Activated T-helper 1 cell treated with Interleukin-2 at 50 U/mL for 16 hours (primary cell): Measurements from ENCODE around the gene VDR.
"Not testable (repeated sequence)": the region's sequence is repeated elsewhere in the genome, so short reads cannot be mapped to it uniquely, and the experiment has no call there.

Experiments
- DNase-seq: peaks from one replicate; pipeline ENCODE4 v3.0.0-alpha.2; 2020; ENCODE audit warnings: low read depth

The VDR gene

DNA sequence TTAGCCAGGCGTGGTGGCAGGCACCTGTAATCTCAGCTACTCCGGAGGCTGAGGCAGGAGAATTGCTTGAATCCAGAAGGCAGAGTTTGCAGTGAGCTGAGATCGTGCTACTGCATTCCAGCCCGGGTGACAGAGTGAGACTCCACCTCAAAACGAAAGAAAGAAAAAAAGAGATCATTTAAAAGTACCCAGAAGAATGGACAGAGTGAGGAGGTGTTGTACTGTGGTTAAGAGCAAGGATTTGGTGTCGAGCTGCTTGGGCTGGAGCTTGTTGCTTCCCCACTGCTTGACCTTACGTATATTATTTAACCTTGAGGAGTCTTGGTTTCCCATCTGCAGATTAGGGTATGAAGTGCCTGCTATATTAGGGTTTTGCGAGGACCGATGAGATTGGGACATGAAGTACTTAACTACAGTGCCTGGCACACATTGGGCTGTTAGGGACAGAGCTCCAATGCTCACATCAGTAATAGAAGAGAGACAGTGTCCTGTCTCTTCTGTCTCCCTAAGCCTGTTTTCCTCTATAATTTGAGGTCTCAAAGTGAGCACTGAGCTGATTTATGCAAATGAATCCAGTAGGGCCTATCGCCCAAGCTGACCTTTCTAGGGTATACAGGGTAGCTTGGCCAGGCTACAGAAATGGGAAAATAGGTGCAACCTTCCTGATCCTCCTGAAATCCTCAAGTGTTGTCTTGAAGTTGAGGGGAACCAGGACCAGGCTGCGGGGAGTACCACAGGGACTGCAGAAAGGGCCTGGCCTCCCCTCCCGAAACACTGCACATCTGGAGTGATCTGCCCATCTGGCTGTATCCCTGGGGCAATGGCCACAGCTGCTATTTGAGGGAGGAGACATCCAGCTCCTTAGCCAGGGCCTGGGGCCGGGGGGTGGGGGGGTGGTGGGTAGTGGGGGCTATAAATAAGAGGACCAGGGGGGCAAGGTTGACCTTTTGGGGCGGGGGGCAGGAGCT lies 76.5 kb downstream of the VDR start:
- no peak for DNase-seq

DNA sequence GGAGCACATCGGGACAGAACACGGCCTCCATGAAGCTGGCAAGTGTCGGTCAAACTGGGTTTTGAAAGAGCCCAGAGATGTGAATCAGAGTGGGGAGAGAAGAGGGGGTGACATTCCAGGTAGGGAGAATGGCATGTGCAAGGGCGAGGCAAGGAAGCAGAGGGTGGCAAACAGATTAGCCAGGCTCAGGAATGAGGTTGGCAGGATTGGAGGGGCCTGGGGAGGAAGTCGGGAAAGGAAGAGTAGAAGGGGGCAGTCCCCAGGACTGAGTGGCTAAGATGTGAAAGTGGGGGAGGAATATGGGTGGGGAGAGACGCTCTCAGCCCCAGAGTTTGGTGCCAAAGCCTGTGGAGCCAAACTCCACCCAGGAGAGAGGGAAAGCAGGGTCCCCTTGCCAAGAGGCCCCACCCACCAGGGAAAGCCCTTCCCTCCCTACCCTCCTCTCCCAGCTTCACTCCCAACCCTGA lies 79.6 kb downstream of the VDR start:
- no peak for DNase-seq

DNA sequence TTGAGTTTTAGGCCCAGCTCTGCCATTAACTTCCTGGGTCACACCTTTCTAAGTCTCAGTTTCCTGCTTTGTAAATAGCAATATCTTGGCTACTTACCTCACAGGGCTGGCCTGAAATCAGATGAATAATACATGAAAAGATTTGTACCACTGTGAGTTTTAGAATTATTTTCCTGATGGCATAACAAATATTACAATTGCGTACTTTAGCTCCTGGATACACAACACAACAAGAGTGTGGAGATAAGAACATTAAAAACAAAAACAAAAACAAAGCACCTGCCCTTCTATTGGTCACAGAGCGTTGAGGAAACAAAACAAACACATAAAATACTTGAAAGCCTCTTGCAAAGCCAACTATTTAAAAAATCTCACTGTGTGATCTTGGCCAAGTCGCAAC lies 80.2 kb downstream of the VDR start:
- no peak for DNase-seq

DNA sequence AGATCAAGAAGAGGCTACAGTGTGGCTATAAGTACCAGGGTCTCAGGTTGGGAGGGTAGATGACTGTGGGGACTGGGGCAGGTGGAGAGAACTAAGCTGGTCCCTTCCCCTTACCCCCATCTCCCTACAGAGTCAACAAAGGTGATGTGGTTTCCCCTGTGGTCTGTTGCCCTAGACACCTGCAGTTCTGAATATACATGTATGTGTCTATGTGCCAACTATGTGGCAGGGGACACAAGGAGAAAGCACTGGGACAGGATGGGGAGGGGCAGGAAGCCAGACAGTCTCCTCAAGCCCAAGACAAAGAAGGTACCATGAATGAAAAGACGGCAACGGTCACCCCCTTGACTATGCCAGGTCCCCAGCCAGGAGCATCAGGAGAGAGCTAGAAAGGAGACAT lies 80.6 kb downstream of the VDR start:
- no peak for DNase-seq

DNA sequence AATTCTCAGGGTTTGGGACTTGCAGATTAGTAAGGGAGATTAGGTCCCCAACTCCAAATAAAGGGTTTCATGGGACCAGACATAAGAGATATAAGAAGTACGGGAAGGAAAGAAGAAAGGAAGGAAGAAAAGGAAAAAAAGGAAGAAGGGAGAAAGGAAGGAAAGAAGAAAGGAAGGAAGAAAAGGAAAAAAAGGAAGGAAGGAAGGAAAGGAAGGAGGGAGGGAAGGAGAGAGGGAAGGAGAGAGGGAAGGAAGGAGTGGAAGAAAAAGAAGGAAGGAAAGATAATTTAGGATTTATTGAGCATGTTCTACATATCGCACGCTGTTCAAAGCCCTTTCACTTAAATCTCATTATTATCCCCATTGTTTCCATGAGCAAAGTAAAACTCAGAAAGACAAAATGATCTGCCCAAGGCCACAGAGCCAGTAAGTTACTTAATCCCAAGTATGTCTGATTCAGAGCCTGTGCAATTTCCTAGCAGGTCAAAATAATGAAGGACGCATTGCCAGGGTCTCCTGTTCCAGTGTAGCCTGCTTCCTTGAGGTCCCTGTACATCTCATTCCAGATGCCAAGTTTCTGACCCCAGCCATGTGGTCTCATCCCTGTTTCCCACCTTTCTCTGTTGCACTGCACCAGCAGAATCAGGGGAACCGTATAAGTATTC lies 81.2 kb downstream of the VDR start:
- DNase-seq, result no peak

DNA sequence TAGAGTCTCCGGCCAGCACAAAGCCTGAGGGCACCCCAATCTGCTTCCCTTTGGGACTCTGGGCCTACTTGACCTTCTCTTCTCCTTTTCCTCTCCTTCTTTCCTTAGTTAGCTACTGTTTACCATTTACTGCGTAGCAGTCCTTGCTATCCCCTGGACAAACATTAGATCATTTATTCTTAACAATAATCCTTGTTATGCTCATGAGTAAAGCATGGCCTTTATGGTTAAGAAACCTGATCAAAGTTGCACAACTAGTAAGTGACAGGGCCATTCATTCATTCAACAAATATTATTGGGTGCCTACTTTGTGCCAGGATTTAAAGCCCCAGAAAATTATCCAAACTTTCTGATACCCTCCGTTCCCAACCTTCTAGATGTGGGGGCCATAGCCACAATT lies 81.9 kb downstream of the VDR start:
- DNase-seq, result no peak

DNA sequence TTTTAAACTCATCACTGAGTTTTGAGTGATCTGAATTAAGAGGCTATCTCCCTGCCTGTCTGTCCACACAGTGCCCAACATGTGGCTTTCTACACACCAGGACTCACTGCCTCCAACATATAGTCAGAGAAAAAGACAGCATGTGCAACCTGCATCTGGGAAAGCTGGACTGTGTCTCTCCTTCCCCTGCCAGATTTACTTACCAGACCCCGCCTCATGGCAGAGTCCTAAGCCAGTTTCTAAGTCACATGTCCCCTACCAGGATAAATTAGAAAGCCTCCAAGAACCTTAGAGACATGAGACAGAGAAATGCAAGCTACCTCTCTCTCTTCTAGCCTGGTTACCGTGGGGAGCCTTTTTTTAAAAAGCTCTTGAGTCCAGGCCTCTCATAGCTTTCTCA lies 82.4 kb downstream of the VDR start:
- no peak for DNase-seq

DNA sequence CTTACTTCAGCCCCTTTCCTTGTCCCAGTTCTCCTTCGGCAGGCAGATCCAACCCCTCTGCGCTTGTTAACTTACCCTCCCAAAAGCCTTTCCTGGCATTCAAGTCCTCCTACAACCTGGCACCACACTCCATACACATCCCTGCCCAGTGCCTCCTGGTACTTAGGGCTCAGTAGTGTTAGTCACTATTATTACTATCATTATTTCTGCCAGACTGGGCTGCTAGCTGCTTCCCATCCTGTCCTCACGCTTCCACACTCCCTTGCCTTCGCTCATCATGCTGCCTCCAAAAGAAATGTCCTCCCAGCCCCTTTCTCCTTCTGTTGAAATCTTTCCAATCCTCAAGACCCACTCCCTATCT lies 83.5 kb downstream of the VDR start:
- no peak for DNase-seq

DNA sequence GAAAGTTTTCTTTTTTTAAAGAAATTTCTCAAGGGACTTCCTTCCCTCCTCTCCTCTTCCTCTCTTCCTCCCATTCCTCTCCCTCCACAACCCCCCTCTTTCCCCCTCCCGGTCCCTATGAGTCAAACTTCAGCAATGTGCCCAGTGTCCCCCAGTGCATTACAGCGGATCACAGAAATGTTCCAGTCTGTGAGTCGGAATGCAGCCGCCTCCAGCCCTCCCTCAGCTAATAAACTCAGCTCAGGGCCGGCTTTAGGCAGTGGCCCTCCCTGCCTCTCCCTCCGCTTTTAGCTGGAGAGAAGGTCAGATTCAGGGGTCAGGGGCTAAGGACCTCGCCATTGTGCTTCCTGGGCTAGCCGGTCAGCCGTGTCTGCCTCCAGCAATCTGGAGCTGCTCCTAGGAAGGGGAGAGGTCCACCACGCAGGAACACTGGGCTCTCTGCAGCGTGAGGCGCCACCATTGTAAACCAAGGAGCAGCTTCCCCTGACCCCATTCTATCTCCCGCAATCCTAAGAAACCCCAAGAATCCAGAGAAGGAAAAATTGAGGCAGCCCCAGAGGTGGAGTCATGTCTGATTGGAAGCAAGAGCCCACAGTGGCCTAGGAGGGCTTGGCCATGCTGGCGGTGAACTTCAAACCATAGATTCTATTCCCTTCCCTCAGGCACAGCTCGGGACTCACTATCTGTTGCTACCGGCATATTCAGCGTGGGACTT lies 84.0 kb downstream of the VDR start:
- no peak for DNase-seq

DNA sequence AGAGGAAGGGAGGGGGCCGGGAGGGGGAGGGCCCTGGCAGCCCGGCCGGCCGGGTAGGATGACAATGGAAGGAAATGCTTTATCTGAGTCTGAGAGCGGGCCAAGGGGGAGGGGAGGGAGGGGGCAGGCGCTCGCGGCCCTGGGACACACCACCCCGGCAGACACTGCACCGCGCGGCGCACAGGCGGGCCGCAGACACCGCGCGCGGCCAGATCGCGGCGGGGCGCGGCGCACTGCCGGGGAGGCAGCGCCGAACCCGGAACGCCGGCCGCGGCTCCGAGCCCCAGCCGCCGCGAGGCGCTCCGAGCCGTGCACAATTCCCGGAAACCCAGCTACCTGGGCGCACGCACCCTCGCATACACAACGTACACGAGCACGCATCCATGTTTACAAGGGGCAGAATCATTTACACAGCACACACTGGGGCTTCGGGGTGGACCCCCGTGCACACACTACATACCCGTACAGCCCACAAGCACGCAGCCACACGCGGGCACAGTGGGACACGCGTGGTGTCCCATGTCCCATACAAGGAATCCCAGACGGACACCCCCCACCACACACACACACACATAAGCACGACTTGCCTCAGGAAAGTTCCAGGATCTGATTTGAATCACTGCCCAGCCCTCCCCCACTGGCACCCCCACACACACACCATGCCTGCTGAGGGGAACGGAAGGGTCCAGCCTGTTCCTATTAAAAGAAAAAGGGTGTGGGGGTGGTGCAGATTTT lies 84.7 kb downstream of the VDR start, which contains the start of gene HDAC7:
TSS of gene HDAC7 (minus strand) at position 8 of the 735 bp plus-strand sequence. CDS start 118 bp downstream, outside the sequence.
- peak; percentile 56 for DNase-seq

DNA sequence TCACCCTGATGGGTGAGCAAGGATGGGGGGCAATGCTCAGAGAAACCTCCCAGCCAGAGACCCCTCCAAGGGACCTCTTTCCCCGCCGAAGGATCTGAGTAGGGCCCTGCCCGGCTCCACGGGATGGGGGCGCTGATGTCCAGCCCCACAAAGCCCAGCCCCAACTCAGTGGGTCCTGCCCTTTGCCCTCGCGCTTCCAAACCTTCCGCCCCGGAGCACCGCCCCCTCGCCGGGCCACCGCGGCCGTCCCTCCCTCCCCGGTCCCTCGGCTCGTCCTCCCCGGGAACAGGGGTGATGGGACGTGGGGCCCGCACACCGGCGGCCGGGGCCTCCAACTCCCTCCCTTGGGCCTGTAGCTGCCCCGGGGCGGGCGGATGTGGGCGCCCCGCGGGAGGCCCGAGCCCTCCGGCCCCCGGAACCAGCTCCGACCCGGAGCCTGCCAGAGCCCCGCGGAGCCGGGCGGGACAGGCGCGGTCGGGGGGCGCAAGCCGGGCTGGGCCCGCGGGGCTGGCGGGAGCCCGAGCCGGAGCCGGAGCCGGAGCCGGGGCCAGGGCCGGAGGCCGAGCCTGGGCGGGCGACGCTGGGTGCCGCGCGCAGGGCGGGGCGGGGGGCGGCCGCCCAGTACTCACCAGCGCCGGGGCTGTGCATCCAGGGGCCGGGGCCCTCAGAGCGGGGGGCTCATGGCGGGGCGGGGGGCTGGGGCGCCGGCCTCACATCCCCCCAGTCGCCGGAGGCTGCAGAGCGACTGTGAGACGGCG lies 85.5 kb downstream of the VDR start:
- DNase-seq, result no peak

DNA sequence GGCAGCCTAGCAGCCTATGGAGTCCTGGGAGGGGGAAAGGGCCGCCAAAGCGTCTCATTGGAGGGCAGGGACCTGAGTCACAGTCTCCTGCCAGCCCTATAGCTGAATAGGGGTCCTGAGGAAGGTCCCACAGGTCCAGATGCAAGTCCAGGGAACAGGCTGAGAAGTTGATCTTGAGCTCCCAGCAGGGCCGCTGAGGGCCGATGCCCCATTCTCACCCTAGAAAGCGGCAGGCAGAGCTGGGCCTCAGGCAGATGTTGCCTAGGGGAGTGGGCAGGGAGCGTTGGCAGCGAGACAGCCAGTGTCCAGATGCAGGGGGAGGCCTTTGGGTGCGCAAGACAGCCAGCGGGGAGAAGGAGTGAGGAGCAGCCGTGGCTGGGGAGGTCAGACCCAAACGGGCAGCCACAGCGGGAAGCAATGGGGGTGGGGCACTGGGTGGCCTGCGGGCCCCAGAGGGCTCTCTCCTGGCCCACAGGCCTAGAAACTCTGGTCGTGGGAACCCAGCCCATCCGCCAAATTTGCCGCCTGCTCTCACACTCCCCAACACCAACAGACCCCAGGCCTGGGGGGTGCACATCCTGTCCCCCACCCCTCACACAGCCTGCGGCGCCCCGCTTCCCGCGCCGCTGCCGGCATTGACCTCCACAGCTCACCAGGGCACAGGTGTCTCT lies 86.2 kb downstream of the VDR start:
- no peak for DNase-seq

DNA sequence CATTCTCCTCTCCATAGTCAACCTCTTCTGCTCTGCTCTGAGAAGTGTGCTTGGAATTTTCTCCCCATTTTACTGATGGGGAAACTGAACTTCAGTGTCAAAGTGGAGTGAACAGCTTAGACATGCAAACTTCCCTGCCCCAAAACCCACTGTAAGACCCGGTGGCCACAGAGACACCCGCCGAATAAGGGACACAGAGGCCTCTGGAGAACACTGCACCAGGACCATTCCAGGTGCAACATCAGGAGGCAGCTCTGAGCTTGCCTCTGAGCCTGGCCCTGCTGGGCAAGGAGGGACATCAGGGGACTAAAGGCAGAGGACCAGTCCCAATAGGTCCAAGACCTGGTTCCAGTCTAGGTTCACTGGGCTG lies 86.8 kb downstream of the VDR start:
- DNase-seq, result no peak

DNA sequence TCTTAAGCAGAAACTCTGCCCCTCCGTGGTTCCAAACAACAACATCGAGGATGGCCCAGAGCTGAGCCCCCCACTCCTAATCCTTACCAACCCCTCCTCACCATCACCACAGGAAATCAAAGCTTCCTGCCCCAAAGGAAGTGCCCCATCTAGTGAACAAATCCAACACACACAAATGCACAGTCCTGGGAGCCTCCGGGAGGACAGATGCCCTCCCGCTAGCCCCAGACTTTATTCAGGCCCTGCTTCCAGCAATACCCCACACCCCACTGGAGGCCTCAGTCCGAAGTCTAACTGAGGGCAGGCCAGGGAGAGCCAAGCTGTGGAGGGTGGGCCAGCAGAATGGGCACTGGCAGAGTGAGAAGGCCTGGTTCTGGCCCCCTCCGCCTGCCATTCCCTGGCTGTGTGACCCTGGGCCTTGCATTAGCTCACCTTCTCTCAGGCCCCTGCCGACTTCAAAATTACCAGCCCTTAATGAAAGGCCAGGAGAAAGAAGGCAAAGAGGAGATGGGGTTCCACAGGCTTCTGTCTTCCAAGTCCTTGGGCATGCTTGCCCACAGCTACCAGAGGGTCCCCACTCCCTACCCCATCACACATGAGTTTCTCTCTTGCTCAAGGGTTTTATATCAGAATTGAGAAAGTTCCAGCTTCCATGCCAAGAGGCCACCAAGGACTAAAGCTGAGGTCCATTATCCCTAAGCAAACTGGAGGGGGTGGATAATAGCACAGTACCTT lies 87.4 kb downstream of the VDR start:
- no peak for DNase-seq

DNA sequence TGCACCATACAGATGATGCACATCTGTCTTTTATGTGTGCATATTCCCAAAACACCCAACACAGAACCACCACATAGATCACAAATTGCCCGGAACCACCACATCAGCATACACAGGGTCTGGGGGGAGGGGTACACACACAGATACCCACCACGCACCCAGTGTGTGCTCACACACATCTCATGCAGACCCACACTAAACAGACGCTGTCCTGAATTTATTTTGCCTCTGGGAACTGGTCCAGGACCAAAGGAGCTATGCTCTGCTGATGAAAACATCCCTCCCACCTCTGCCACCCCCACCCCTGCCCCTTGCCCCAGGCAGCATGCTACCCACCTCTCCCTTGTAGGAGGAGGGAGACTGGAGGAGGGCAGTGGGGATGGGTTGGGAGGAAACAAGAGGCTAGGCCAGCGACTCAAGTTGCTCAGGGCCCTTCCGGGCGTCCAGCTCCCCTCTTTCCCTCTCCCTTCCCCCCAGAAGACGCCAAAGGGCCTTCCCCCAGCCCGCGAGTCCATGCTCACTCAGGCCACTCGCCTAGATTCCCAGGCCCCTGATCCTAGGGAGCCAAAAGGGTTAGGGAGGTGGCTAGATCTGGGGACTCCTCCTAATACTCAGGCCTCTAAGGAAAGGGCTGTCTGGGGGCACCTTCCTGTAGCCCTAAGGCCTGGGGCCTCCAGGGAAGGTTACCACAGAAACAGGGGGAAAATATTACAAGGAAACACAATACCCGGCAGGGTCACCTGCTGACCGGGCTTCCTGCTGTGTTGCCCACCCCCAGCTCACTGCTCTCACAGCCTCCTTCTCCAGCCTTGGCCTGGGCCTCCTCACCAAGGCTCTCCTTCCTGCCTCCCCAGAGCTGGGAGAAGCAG lies 88.2 kb downstream of the VDR start:
- no peak for DNase-seq

DNA sequence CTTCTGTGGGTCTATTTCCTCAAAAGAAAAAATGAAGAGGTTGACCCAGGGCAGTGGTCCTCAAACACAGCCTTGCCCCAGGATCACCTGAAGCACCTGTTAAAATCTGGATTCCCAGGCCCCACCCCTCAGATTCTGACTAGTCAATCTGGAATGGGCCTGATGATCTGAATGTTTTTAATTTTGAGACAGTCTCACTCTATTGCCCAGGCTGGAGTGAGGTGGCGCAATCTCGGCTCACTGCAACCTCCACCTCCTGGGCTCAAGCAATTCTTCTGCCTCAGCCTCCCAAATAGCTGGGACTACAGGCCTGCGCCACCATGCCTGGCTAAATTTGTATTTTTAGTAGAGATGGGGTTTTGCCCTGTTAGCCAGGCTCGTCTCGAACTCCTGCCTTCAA lies 89.3 kb downstream of the VDR start:
- not testable (repeated sequence) for DNase-seq

DNA sequence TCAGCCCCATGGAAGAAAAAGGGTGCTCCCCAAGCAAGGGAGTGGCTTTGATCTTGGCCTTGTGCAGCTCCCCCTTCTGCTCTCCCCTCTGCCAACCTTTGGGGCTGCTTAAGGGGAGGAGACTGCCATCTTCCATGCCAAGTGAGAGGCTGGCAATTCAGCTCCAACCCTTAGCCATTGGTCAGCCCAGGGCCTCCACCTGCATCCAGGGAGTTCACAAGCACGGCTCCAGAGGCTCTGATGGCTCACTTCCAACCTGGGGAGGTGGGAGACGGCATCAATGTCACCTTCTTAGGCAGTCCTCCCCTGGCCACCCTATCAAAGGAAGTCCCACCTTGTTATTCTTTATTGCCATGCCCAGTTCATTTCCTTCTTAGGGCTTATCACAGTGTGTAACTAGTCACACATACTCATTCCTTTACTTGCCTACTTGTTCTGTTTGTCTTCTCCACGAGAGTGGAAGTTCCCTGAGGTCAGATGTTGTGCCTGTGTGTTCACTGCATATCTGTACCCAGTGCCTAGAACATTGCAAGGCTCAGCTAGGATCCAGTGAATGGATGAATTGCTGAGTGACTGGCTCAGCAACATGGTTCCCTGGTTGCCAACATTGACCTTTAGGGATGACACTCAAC lies 90.1 kb downstream of the VDR start:
- no peak for DNase-seq

DNA sequence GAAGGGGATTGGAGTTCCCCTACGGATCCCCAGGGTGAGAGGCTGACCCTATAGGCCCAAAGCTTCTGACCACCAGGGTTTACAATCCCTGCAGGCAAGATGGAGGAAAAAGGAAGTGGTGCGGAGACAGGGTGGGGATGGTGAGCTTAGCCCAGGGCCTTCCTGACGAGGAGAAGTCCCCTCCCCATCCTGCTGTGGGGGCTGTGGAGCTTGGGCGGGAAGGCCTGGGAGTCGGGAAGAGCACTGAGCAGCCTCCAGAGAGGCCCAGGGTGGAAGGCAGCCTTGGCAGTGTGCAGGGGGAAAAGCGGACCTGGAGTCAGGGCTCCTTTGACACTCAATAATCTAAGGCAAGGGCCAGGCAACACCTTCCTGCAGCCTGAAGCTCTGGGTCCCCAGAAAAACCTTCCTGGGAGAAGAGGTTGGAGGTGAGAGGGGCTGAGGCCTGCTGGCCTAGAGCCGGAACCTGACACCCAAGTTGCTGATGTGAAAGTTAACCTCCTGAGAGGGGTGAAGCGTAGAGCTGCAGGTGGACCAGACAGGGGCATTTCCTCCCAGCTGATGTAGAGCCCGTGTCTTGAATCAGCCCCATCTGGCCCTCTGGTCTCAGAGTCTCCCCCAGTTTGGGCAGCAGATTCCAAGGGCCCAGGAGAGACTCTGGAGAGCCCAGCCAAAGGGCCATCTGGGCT lies 91.1 kb downstream of the VDR start:
- DNase-seq, result no peak
